ENCODE measurements around the gene ETAA1. TPM values are rescaled to one million over a fixed set of nuclear protein-coding genes. Genes with fewer than 3 reads are reported as not detected.

ETAA1 gene
- total RNA-seq, 1 donor from 2014 or later = 16.4 TPM

DNA sequence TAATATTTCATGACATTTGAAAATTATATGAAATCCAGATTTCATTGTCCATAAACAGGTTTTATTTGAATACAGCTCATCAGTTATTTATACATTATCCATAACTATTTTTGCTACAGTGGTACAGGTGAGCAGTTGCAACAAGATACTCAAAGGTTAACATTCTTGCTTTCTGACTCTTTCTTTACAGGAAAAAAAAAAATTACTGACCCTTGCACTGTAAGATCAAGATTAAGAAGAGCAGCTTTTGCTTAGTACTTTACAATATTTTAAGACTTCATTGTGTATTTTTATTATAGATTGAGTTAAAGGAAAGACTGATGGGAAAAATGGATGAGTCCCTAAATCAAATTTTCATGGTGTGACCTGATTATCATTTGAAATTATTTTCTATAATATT, 11.2 kb downstream of the ETAA1 start:
- Mint-ChIP-seq H3K4me1 (ENCODE audit: unreplicated experiment) (peaks cover 7% of the 10 kb centered on the region), H3K27me3 (no peaks in the 10 kb centered on the region), H3K27ac (no peak overlapping the region), H3K36me3 (peaks cover 40% of the 10 kb centered on the region), H3K9me3 (peaks cover 6% of the 10 kb centered on the region), H3K4me3 (no peak overlapping the region)
- no peak for DNase-seq (ENCODE audit: extremely low spot score, unreplicated experiment)
- TF ChIP-seq, protein P1, sequence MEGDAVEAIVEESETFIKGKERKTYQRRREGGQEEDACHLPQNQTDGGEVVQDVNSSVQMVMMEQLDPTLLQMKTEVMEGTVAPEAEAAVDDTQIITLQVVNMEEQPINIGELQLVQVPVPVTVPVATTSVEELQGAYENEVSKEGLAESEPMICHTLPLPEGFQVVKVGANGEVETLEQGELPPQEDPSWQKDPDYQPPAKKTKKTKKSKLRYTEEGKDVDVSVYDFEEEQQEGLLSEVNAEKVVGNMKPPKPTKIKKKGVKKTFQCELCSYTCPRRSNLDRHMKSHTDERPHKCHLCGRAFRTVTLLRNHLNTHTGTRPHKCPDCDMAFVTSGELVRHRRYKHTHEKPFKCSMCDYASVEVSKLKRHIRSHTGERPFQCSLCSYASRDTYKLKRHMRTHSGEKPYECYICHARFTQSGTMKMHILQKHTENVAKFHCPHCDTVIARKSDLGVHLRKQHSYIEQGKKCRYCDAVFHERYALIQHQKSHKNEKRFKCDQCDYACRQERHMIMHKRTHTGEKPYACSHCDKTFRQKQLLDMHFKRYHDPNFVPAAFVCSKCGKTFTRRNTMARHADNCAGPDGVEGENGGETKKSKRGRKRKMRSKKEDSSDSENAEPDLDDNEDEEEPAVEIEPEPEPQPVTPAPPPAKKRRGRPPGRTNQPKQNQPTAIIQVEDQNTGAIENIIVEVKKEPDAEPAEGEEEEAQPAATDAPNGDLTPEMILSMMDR (conservative IDR thresholded peaks at IDR 0.05) = no peak

DNA sequence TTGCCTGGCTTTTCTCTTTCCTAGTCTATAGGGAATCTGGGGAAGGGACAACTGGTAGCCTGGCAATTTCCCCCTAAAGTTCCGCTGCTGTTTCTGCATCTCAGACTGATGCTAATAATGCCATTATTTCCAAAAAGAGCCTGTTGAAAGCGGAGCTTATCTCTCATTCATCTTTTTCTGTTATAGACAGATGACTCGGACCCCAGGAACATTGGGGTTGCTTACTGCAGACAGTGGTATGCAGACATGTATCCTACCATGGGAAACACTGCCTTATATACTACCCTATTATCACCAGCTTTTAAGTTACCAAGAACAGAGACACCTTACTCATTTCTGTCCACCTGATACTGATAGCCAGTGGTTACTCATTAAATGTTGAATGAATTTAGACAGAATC, 15.3 kb downstream of the ETAA1 start:
- TF ChIP-seq, protein P1 (conservative IDR thresholded peaks at IDR 0.05) = no peak
- H3K9me3 Mint-ChIP-seq = no peaks in the 10 kb centered on the region
- H3K36me3 Mint-ChIP-seq = peaks cover 16% of the 10 kb centered on the region
- H3K4me3 Mint-ChIP-seq = no peak overlapping the region
- peaks cover 6% of the 10 kb centered on the region for H3K4me1 Mint-ChIP-seq (ENCODE audit: unreplicated experiment)
- no peaks in the 10 kb centered on the region for H3K27me3 Mint-ChIP-seq
- DNase-seq (ENCODE audit: extremely low spot score, unreplicated experiment) = no peak
- H3K27ac Mint-ChIP-seq = no peak overlapping the region

DNA sequence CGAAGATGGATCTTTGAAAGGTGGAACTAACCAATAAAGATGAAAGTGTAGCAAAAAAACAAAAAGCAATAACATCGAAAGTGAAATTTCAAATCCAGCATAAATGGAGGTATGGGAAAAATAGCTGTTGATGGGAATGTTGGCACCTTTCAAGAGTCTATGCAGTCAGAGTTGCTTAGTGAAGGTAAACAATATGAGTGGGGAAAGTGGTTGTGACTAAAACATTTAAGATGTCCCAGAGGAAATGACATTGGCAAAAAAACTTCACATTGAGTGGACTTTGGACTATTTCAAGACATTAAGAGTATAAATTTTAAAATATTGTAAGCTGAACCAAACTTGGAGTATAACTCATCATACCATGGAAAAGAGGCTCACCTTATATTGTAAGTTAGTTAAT, 17.7 kb downstream of the ETAA1 start:
- TF ChIP-seq, protein P1 (conservative IDR thresholded peaks at IDR 0.05) = no peak
- H3K4me3 Mint-ChIP-seq = no peak overlapping the region

DNA sequence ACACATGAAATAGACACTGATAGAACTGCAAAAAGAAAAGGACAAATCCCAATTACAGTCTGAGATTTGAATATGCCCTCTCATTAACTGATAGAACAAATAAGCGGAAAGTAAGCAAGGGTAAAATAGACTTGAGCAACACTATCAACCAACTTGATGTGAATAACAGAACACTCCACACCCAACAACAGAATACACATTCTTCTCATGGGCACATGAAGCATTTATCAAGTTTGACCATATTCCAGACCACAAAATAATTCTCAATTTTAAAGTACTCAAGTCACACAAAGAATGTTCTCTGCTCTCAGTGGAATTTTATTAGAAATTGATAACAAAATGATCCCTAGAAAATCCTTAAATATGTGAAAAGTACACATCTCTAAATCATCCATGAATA, 19.0 kb downstream of the ETAA1 start:
- no peaks in the 10 kb centered on the region for H3K27me3 Mint-ChIP-seq
- peaks cover 12% of the 10 kb centered on the region for H3K36me3 Mint-ChIP-seq
- no peak for DNase-seq (ENCODE audit: extremely low spot score, unreplicated experiment)
- H3K4me1 Mint-ChIP-seq (ENCODE audit: unreplicated experiment) = peaks cover 6% of the 10 kb centered on the region
- H3K9me3 Mint-ChIP-seq = peaks cover 16% of the 10 kb centered on the region
- TF ChIP-seq, protein P1 (conservative IDR thresholded peaks at IDR 0.05) = no peak
- H3K4me3 Mint-ChIP-seq = no peak overlapping the region
- no peak overlapping the region for H3K27ac Mint-ChIP-seq

More for the DNA sequence above, 17.7 kb downstream of the ETAA1 start:
- Mint-ChIP-seq H3K27me3 (no peaks in the 10 kb centered on the region), H3K27ac (no peak overlapping the region), H3K4me1 (ENCODE audit: unreplicated experiment) (peaks cover 6% of the 10 kb centered on the region), H3K9me3 (peaks cover 15% of the 10 kb centered on the region), H3K36me3 (peaks cover 19% of the 10 kb centered on the region)
- DNase-seq (ENCODE audit: extremely low spot score, unreplicated experiment) = no peak

DNA sequence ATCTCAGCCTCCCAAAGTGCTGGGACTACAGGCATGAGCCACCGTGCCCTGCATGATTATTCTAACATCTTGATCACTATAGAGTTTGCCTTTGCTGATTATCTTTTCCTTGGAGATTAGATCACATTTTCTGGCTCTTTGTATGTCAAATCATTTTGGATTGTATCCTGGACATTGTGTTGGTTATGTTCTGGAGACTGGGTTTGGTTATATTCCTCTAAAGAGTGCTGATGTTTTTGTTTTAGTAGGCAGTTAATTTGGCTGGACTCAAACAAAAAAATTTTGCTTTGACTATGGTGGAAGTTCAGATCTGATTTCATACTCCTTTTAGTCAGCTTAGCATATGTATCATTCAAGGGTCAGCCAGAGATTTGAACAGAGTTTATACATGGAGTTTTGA, 26.4 kb downstream of the ETAA1 start:
- Mint-ChIP-seq H3K36me3 (peaks cover 3% of the 10 kb centered on the region), H3K4me3 (no peak overlapping the region), H3K27me3 (no peaks in the 10 kb centered on the region), H3K27ac (no peak overlapping the region), H3K9me3 (peaks cover 13% of the 10 kb centered on the region), H3K4me1 (ENCODE audit: unreplicated experiment) (no peaks in the 10 kb centered on the region)
- TF ChIP-seq, protein P1 (conservative IDR thresholded peaks at IDR 0.05) = no peak
- no peak for DNase-seq (ENCODE audit: extremely low spot score, unreplicated experiment)

DNA sequence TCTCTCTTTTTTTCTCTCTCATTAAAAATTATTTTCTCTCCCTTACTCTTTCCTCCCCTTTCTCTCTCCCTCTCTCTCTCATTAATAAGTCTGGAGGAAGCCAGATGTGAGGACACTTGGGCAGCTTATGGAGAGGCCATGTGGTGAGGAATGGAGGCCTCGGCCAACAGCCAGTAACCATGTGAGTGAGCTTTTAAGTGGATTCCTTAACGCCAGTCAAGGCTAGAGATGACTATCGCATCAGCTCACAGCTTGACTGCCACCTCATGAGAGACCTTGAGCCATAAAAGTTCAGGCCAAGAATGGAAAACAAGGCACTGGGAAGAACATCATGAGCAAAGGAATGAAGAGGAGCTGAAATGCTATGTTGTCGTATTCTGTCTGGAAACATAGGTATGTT, 39.1 kb downstream of the ETAA1 start:
- DNase-seq (ENCODE audit: extremely low spot score, unreplicated experiment) = no peak
- no peaks in the 10 kb centered on the region for H3K27me3 Mint-ChIP-seq
- H3K36me3 Mint-ChIP-seq = no peaks in the 10 kb centered on the region
- no peak overlapping the region for H3K27ac Mint-ChIP-seq
- no peak overlapping the region for H3K4me3 Mint-ChIP-seq
- H3K9me3 Mint-ChIP-seq = peaks cover 5% of the 10 kb centered on the region
- TF ChIP-seq, protein P1 (conservative IDR thresholded peaks at IDR 0.05) = no peak
- peaks cover 16% of the 10 kb centered on the region for H3K4me1 Mint-ChIP-seq (ENCODE audit: unreplicated experiment)

Data from type B pancreatic cell (in vitro differentiated cells).